GM10248 (cell line): ENCODE data around the gene CEP104.

Source experiments
- CTCF ChIA-PET: fragments of 300-600 bp; sonication (Branson Sonifier 250); formaldehyde crosslinking; extraction: SDS; loops from one replicate; lab custom pipeline; 2021; ENCODE audit warnings: antibody characterized with exemption; lab: Yijun Ruan, JAX
- POLR2A ChIA-PET: fragments of 350-650 bp; sonication (Branson Sonifier 250); formaldehyde crosslinking; extraction: SDS; loops from one replicate; lab custom pipeline; 2020; ENCODE audit warnings: antibody characterized with exemption; lab: Yijun Ruan, JAX
- DNase-seq: peaks from one replicate; pipeline ENCODE4 v3.0.0; 2012; ENCODE audit errors: extremely low spot score
- TF ChIP-seq, protein P1 (sequence below): IDR thresholded peaks from 2 replicates; pipeline ENCODE4 v1.5.1; 2012; ENCODE audit warnings: mild to moderate bottlenecking, low read depth; ENCODE audit errors: extremely low read depth, missing control alignments, control extremely low read depth

The CEP104 gene

DNA sequence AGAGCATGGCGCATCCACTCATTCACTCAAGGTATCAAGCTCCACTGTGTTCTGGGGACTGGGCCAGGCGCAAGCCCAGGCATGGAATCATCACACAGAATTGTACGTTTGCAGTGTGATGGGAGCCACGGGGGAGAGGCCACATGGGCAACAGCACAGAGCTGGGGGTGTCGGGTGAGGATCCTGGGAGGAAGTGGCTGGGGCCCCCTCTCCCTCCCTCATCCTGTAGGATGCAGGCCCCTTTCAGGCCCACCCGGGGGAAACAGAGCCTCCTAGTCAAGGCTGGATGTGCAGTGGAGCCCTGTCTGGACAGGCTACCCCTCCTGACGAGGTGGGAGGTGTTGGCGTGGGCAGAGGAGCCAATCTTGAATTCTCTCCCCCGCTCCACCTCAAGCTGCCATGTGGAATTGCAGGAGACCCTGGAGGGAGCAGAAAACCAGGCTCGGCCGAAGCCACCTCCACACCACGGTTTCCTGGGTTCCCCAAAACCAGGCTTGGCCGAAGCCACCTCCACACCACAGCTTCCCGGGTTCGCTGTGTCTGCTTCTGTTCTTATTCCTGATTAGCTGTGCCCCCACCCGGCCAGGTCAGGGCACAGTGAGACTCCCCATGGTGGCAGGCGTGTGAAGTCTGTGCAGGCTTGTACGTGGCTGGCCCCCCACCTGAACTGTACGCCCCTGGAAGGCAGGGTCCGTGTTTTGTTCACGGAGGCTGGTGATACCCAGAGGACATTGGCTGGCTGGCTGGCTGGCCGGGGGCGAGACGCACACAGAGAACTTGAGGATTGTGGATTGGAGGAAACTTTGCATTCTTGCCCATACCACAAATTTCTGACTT is 47.2 kb upstream of the CEP104 start:
- ChIA-PET CTCF (interaction anchor here (1.4 to 1.6 kb wide), 2 partner anchors 47 to 49 kb away, joined by 3 to 4 read pairs; partner anchors contain the start of gene DFFB), POLR2A (no interaction called here)
- TF ChIP-seq, protein P1, sequence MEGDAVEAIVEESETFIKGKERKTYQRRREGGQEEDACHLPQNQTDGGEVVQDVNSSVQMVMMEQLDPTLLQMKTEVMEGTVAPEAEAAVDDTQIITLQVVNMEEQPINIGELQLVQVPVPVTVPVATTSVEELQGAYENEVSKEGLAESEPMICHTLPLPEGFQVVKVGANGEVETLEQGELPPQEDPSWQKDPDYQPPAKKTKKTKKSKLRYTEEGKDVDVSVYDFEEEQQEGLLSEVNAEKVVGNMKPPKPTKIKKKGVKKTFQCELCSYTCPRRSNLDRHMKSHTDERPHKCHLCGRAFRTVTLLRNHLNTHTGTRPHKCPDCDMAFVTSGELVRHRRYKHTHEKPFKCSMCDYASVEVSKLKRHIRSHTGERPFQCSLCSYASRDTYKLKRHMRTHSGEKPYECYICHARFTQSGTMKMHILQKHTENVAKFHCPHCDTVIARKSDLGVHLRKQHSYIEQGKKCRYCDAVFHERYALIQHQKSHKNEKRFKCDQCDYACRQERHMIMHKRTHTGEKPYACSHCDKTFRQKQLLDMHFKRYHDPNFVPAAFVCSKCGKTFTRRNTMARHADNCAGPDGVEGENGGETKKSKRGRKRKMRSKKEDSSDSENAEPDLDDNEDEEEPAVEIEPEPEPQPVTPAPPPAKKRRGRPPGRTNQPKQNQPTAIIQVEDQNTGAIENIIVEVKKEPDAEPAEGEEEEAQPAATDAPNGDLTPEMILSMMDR: no peak
- no peak for DNase-seq

DNA sequence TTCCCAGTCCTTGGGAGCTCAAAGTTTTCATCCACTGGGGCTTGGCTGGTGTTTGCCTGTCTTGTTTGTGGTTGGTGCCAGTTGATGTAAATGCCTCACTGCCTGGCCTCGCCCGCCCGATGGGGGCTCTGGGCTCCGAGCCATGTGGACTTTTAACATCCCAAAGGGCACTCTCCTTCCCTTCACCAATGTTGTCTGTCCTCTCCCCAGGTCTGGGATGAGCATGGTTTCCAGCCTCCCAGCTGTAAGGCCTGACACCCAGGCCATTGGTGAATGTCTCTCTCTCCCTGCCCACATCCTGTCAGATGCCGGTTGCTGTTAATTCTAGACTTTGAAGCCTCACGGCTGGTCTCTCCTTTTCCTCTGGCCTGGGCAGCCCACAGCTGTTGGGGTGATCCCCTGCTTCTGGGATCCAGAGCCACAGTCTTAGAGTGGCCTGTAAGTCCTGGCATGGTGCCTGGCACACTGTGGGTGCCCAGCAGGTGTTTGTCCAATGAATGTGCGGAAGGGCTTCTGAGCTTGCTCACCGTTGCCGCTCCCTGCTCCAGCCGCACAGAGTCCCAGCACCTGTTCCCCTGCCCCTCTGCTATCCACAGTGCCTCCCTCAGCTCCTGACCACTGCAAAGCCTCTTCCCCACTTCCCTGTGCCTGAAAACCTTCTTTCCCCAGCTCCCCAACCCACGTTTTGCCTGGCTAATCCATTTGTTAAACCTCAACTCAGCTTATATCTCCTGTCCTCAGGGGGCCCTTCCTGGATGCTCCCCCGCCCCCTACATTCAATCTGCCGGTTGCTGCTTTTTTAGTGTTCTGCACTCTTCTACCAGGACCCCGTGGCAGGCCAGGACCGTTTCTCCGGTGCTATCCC is 46.4 kb upstream of the CEP104 start:
- CTCF ChIA-PET: interaction anchor here (1.4 to 1.6 kb wide), 2 partner anchors 46 to 48 kb away, joined by 3 to 4 read pairs; partner anchors contain the start of gene DFFB
- POLR2A ChIA-PET: no interaction called here
- no peak for DNase-seq
- TF ChIP-seq, protein P1: no peak

DNA sequence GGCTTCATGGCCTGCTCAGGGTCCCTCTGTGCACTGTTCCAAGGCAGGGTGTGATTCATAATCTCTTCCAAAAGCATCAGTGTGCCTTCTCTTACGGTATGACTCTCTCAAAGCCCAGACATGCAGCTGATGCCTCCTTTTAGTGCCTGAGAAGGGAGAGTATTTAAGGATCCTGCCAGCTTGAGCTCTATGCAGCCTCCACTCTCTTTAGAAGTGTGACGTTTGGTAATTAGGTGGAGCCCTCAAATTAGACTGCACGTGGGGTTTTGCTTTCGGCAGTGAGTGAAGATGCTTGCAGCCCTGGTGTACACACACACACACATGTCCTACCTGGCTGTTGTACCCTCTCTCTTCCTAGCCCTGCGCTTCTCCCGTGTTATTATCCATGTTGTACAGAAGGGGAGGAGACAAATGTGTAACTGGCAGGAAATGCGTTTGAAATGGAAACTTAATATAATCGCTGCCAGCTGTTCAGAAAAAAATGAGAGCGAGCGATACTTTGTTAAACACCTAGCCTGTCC is 45.6 kb upstream of the CEP104 start:
- TF ChIP-seq, protein P1: no peak
- POLR2A ChIA-PET: no interaction called here
- CTCF ChIA-PET: interaction anchor here (1.4 to 1.6 kb wide), 2 partner anchors 45 to 47 kb away, joined by 3 to 4 read pairs; partner anchors contain the start of gene DFFB
- no peak for DNase-seq

DNA sequence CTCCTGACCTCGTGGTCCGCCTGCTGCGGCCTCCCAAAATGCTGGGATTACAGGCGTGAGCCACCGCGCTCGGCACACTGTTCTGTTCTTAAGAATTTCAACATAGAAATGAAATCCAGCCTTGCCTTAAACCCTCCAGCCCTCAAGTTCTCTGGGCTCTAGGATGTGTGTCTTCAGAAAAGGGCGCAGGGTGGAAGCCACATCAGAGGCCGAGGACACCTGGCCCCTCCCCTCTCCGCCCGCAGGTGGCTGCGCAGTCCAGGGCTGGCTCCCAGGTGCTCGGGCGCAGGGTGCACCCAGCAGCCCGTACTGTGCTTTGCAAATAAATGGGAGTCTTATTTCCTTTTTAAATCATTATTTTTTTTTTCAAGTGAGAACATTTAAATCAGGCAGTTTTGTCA is 45.1 kb upstream of the CEP104 start:
- TF ChIP-seq, protein P1: no peak
- DNase-seq: no peak
- CTCF ChIA-PET: no interaction called here
- POLR2A ChIA-PET: no interaction called here

DNA sequence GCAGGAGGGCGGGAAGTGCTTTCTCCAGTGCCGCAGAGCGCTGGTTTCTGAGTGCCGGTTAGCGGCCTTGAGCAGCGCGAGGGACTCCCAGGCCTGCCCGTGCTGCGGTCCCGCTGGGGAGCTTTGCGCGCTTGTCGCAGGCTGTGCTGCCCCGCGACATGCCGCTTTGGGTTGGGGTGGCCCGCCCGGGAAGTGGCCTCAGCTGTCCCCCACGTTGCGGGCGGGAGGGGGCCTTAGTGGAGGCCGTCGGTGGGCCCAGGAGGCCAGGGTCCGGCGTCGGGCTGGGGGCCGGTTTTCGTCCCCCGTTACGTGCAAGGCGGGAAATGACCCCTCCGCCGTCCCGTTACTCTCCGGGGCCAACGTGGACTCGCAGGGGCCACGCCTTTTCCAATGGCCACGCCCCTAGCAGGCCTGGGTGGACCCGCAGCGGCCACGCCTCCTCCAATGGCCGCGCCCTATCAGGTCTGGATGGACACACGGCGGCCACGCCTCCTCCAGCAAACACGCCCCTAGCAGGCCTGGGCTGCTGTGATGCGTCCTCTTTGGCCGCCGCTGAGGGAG is 44.0 kb upstream of the CEP104 start:
- ChIA-PET POLR2A (no interaction called here), CTCF (interaction anchor here (3.1 kb wide), 1 partner anchor 43 kb away, joined by 13 read pairs; the partner anchor contains the start of genes CEP104 and DFFB)
- DNase-seq: peak; percentile 98
- TF ChIP-seq, protein P1: no peak
